ENCODE results near the gene ARID5A.

GRCh38 chr2:96530144-96530430, 6.5 kb upstream of the ARID5A start:
- TF ChIP-seq MTA2 (IDR thresholded peaks at IDR 0.05; ENCODE audit: low read depth): no peak
- TF ChIP-seq NR2C2 (IDR thresholded peaks at IDR 0.05; ENCODE audit: borderline replicate concordance, control insufficient read depth, insufficient read length, low read depth): no peak
- no peak for TF ChIP-seq MXI1 (IDR thresholded peaks at IDR 0.05; ENCODE audit: low read depth, low read length)
- no peak for TF ChIP-seq SMARCA5 (IDR thresholded peaks at IDR 0.05)
- TF ChIP-seq RCOR1 (conservative IDR thresholded peaks at IDR 0.05; ENCODE audit: low read depth, low read length): no peak
- no peak for TF ChIP-seq CTCF (IDR thresholded peaks at IDR 0.05 in 2 of 3, conservative IDR thresholded peaks at IDR 0.05 in 1 of 3; ENCODE audit: control insufficient read depth in 2 of 3, extremely low read depth in 1 of 3, insufficient read depth in 1 of 3, low read depth in 3 of 3, low read length in 3 of 3)
- no peak for TF ChIP-seq RAD21 (IDR thresholded peaks at IDR 0.05; ENCODE audit: insufficient read depth, low read depth, low read length)
- no peak for TF ChIP-seq TCF7 (IDR thresholded peaks at IDR 0.05; ENCODE audit: borderline replicate concordance)
- TF ChIP-seq POLR2AphosphoS5 (IDR thresholded peaks at IDR 0.05; ENCODE audit: low read length): no peak
- no peak for TF ChIP-seq POLR2A (IDR thresholded peaks at IDR 0.05; ENCODE audit: low read depth, low read length)
- no peak for TF ChIP-seq RBBP5 (conservative IDR thresholded peaks at IDR 0.05)
- TF ChIP-seq IRF3 (IDR thresholded peaks at IDR 0.05): no peak

Data from GM12878 (cell line).